GM23338 (cell line): ENCODE results near the gene PTPRN2. TPM values are rescaled to one million over a fixed set of nuclear protein-coding genes. Genes with fewer than 3 reads are reported as not detected.

Source experiments
- ATAC-seq: fragments of 200-7000 bp; cut with Tn5 transposase; 3 replicates; pipeline ENCODE4 v1.9.1; 2020
- DNase-seq: peaks from one replicate; pipeline ENCODE4 v3.0.0-alpha.2; 2015; ENCODE audit warnings: low spot score
- H2AFZ ChIP-seq: fragments of 200-600 bp; sonication (generic); 2 replicates; pipeline ENCODE4 v1.8.0; 2016; ENCODE audit warnings: antibody characterized with exemption, mild to moderate bottlenecking, moderate library complexity
- H3F3A ChIP-seq: fragments of 200-600 bp; sonication (generic); replicated peaks from 2 replicates; pipeline ENCODE4 v1.8.0; 2017; ENCODE audit warnings: antibody characterized with exemption, mixed run types, low read depth
- H3K27ac ChIP-seq: fragments of 200-600 bp; sonication (generic); 2 replicates; pipeline ENCODE4 v1.6.1; 2016; ENCODE audit warnings: low read depth
- H3K27me3 ChIP-seq: fragments of 200-600 bp; sonication (generic); 2 replicates; pipeline ENCODE4 v1.8.0; 2016; ENCODE audit warnings: mild to moderate bottlenecking, mixed run types, moderate library complexity; ENCODE audit not compliant: insufficient read depth
- H3K36me3 ChIP-seq: fragments of 200-600 bp; sonication (generic); 2 replicates; pipeline ENCODE4 v1.8.0; 2016; ENCODE audit warnings: mild to moderate bottlenecking; ENCODE audit not compliant: insufficient read depth
- H3K4me1 ChIP-seq: fragments of 200-600 bp; sonication (generic); 2 replicates; pipeline ENCODE4 v1.8.0; 2016; ENCODE audit warnings: mild to moderate bottlenecking, moderate library complexity; ENCODE audit not compliant: insufficient read depth
- H3K4me2 ChIP-seq: fragments of 200-600 bp; sonication (generic); 2 replicates; pipeline ENCODE4 v1.7.1; 2017; ENCODE audit warnings: mixed run types
- H3K4me3 ChIP-seq: fragments of 200-600 bp; sonication (generic); 2 replicates; pipeline ENCODE4 v1.6.1; 2016; ENCODE audit warnings: mixed run types
- H3K79me2 ChIP-seq: fragments of 200-600 bp; sonication (generic); replicated peaks from 2 replicates; pipeline ENCODE4 v1.8.0; 2017; ENCODE audit warnings: mild to moderate bottlenecking; ENCODE audit not compliant: insufficient read depth
- H3K9me2 ChIP-seq: fragments of 200-600 bp; sonication (generic); 2 replicates; pipeline ENCODE4 v1.8.0; 2017; ENCODE audit not compliant: insufficient read depth
- H4K20me1 ChIP-seq: fragments of 200-600 bp; sonication (generic); replicated peaks from 2 replicates; pipeline ENCODE4 v1.8.0; 2017; ENCODE audit warnings: mild to moderate bottlenecking; ENCODE audit not compliant: insufficient read depth
- H3K27ac Mint-ChIP-seq: 2 replicates; pipeline ENCODE4 v1.8.0; 2020; ENCODE audit warnings: inconsistent platforms, mild to moderate bottlenecking, moderate library complexity, mixed read lengths
- H3K27me3 Mint-ChIP-seq: 3 replicates; pipeline ENCODE4 v1.8.0; 2022; ENCODE audit warnings: low read depth, mild to moderate bottlenecking, moderate library complexity, mixed read lengths, inconsistent platforms; ENCODE audit not compliant: insufficient read depth, poor library complexity
- H3K36me3 Mint-ChIP-seq: 3 replicates; pipeline ENCODE4 v1.8.0; 2021; ENCODE audit warnings: low read depth, mild to moderate bottlenecking, inconsistent platforms, moderate library complexity, mixed read lengths
- H3K4me1 Mint-ChIP-seq: 3 replicates; pipeline ENCODE4 v1.8.0; 2020; ENCODE audit warnings: mild to moderate bottlenecking, inconsistent platforms, mixed read lengths
- H3K4me3 Mint-ChIP-seq: 3 replicates; pipeline ENCODE4 v1.8.0; 2021; ENCODE audit warnings: moderate library complexity, mild to moderate bottlenecking, inconsistent platforms, mixed read lengths
- H3K9me3 Mint-ChIP-seq: 3 replicates; pipeline ENCODE4 v1.8.0; 2020; ENCODE audit warnings: moderate library complexity, mild to moderate bottlenecking, inconsistent platforms, mixed read lengths
- CREB1 ChIP-seq: fragments of 250-450 bp; sonication (Bioruptor Pico); IDR thresholded peaks from 2 replicates; pipeline ENCODE4 v1.5.0; 2020; ENCODE audit warnings: low read depth, mild to moderate bottlenecking, moderate library complexity
- CTCF ChIP-seq, 2 experiments: fragments of 200-600 bp in 1 of 2; sonication (generic) in 1 of 2; conservative IDR thresholded peaks; 2 replicates each; pipeline versions ENCODE4 v1.5.1 to v1.6.1; 2016 to 2017; ENCODE audit warnings: antibody characterized with exemption in 2 of 2, low read depth in 2 of 2, mild to moderate bottlenecking in 2 of 2, moderate library complexity in 1 of 2
- ETS1 ChIP-seq: IDR thresholded peaks from 2 replicates; pipeline ENCODE4 v1.6.1; 2016; ENCODE audit warnings: antibody characterized with exemption
- EZH2 ChIP-seq: fragments of 200-600 bp; sonication (generic); IDR thresholded peaks from one replicate; pipeline ENCODE4 v1.8.0; 2017; ENCODE audit warnings: antibody characterized with exemption, mild to moderate bottlenecking, low read depth; ENCODE audit not compliant: unreplicated experiment
- EZH2phosphoT487 ChIP-seq: fragments of 200-600 bp; sonication (generic); IDR thresholded peaks from one replicate; pipeline ENCODE4 v1.8.1; 2018; ENCODE audit warnings: antibody characterized with exemption; ENCODE audit not compliant: unreplicated experiment
- JUNB ChIP-seq: IDR thresholded peaks from one replicate; pipeline ENCODE4 v1.6.1; 2016; ENCODE audit warnings: antibody characterized with exemption; ENCODE audit not compliant: unreplicated experiment
- POLR2AphosphoS5 ChIP-seq: IDR thresholded peaks from 2 replicates; pipeline ENCODE4 v1.6.1; 2016; ENCODE audit warnings: antibody characterized with exemption, low read depth
- REST ChIP-seq: IDR thresholded peaks from one replicate; pipeline ENCODE4 v1.6.1; 2018; ENCODE audit warnings: antibody characterized with exemption; ENCODE audit not compliant: unreplicated experiment
- STAT1 ChIP-seq: IDR thresholded peaks from one replicate; pipeline ENCODE4 v1.6.1; 2016; ENCODE audit warnings: antibody characterized with exemption; ENCODE audit not compliant: unreplicated experiment
- ZNF114 ChIP-seq: fragments of 250-450 bp; sonication (Bioruptor Pico); IDR thresholded peaks from 2 replicates; pipeline ENCODE4 v1.5.0; 2020; ENCODE audit warnings: mild to moderate bottlenecking, moderate library complexity
- ZNF331 ChIP-seq: fragments of 250-450 bp; sonication (Bioruptor Pico); IDR thresholded peaks from 2 replicates; pipeline ENCODE4 v1.5.0; 2020; ENCODE audit warnings: low read depth, mild to moderate bottlenecking, moderate library complexity
- polyA plus RNA-seq: library from polyadenylated mRNA; unstranded; fragments of >200 nt; fragmentation: Nextera tagmentation; extraction: Ambion mirVana; gene quantifications from 2 replicates; pipeline ENCODE4 v1.2.1, GENCODE V29; 2016
- total RNA-seq: library from RNA; depleted of rRNA; stranded (reverse); fragments of >200 nt; shearing (Covaris generic); gene quantifications from 2 replicates; pipeline ENCODE4 v1.2.3, GENCODE V29; 2014

The PTPRN2 gene
- total and polyA plus RNA-seq, 2 experiments from 2014 or later = 0.87 to 4.0 TPM

- no peak for TF ChIP-seq EZH2
- no peak for TF ChIP-seq STAT1
- TF ChIP-seq POLR2AphosphoS5 = no peak
- TF ChIP-seq EZH2phosphoT487 = no peak
- TF ChIP-seq CREB1 (CRISPR knock-in tag) = no peak
- no peak for TF ChIP-seq ZNF331 (CRISPR knock-in tag)
- TF ChIP-seq CTCF (conservative IDR thresholded peaks at IDR 0.05; ENCODE audit: low read depth in 2 of 2) = no peak
- no peak for TF ChIP-seq ETS1
- no peak for TF ChIP-seq REST
- TF ChIP-seq ZNF114 (CRISPR knock-in tag) = no peak
- no peak for TF ChIP-seq JUNB
Measured at GRCh38 chr7:158401295-158401694, 186.3 kb downstream of the PTPRN2 start (continued).

- ATAC-seq = no peak
- TF ChIP-seq REST = no peak
Measured at GRCh38 chr7:158400601-158401225, 186.9 kb downstream of the PTPRN2 start.

More at GRCh38 chr7:158400601-158401225, 186.9 kb downstream of the PTPRN2 start:
- H3K9me3 Mint-ChIP-seq = peaks cover 89% of the 10 kb centered on the region
- peaks cover 3% of the 10 kb centered on the region; the same call in 1 of the 3 replicates for H3K4me1 Mint-ChIP-seq
- Histone ChIP-seq H3K9me2 (no peaks in the 10 kb centered on the region), H3K27me3 (no peaks in the 10 kb centered on the region), H3F3A (0 out of 2 replicates have a peak, but pooled peaks cover 2% of the 10 kb centered on the region), H3K4me3 (no peak overlapping the region), H3K36me3 (no peaks in the 10 kb centered on the region), H3K27ac (no peak overlapping the region), H2AFZ (no peak overlapping the region), H3K4me2 (no peak overlapping the region), H3K4me1 (peaks cover 21% of the 10 kb centered on the region), H3K79me2 (no peaks in the 10 kb centered on the region), H4K20me1 (no peaks in the 10 kb centered on the region)
- peaks cover 48% of the 10 kb centered on the region for H3K36me3 Mint-ChIP-seq
- no peak overlapping the region for H3K4me3 Mint-ChIP-seq
- DNase-seq = peak; percentile 51
- peaks cover 12% of the 10 kb centered on the region for H3K27me3 Mint-ChIP-seq
- H3K27ac Mint-ChIP-seq = no peak overlapping the region
